GM18909 (cell line): ENCODE measurements around the gene POT1.

Source experiments
- ATAC-seq: cut with Tn5 transposase; IDR thresholded peaks from one replicate; pipeline ENCODE4 v1.9.1; 2021; ENCODE audit warnings: mild to moderate bottlenecking; ENCODE audit not compliant: unreplicated experiment, poor library complexity

The POT1 gene

GRCh38 chr7:124813994-124814798, 115.4 kb downstream of the POT1 start:
- ATAC-seq, result no peak

GRCh38 chr7:124812764-124813163, 116.9 kb downstream of the POT1 start:
- ATAC-seq, result no peak

GRCh38 chr7:124811341-124811740, 118.3 kb downstream of the POT1 start:
- no peak for ATAC-seq

GRCh38 chr7:124810605-124811004, 119.0 kb downstream of the POT1 start:
- no peak for ATAC-seq

GRCh38 chr7:124808206-124808605, 121.4 kb downstream of the POT1 start:
- ATAC-seq, result no peak

- no peak for ATAC-seq
Observed at GRCh38 chr7:124801330-124801895, 128.2 kb downstream of the POT1 start.

- no peak for ATAC-seq
Observed at GRCh38 chr7:124800386-124800785, 129.2 kb downstream of the POT1 start.

GRCh38 chr7:124799448-124799847, 130.2 kb downstream of the POT1 start:
- no peak for ATAC-seq

GRCh38 chr7:124796771-124797170, 132.9 kb downstream of the POT1 start:
- ATAC-seq, result no peak

GRCh38 chr7:124792696-124793095, 136.9 kb downstream of the POT1 start:
- no peak for ATAC-seq

- no peak for ATAC-seq
Observed at GRCh38 chr7:124792002-124792401, 137.6 kb downstream of the POT1 start.

GRCh38 chr7:124791426-124791825, 138.2 kb downstream of the POT1 start:
- ATAC-seq, result no peak

- peak; percentile 51 for ATAC-seq
Observed at GRCh38 chr7:124790645-124791044, 139.0 kb downstream of the POT1 start.

- no peak for ATAC-seq
Observed at GRCh38 chr7:124785994-124786393, 143.6 kb downstream of the POT1 start.

GRCh38 chr7:124784879-124785818, 144.5 kb downstream of the POT1 start:
- ATAC-seq, result peak; percentile 88

GRCh38 chr7:124783271-124783670, 146.4 kb downstream of the POT1 start:
- no peak for ATAC-seq

- no peak for ATAC-seq
Observed at GRCh38 chr7:124781907-124782734, 147.5 kb downstream of the POT1 start.

GRCh38 chr7:124781418-124781817, 148.2 kb downstream of the POT1 start:
- ATAC-seq, result no peak

GRCh38 chr7:124780608-124781007, 149.0 kb downstream of the POT1 start:
- no peak for ATAC-seq

GRCh38 chr7:124780056-124780455, 149.6 kb downstream of the POT1 start:
- no peak for ATAC-seq
